HuH-7.5 (cell line): ENCODE data around the gene GRK2.
A peak's percentile ranks its signal among the peaks of the same experiment; 100 is the strongest.

Experiments used
- DNase-seq: peaks from one replicate; pipeline ENCODE4 v3.0.0; 2011; ENCODE audit warnings: low spot score

GRK2 gene

DNA sequence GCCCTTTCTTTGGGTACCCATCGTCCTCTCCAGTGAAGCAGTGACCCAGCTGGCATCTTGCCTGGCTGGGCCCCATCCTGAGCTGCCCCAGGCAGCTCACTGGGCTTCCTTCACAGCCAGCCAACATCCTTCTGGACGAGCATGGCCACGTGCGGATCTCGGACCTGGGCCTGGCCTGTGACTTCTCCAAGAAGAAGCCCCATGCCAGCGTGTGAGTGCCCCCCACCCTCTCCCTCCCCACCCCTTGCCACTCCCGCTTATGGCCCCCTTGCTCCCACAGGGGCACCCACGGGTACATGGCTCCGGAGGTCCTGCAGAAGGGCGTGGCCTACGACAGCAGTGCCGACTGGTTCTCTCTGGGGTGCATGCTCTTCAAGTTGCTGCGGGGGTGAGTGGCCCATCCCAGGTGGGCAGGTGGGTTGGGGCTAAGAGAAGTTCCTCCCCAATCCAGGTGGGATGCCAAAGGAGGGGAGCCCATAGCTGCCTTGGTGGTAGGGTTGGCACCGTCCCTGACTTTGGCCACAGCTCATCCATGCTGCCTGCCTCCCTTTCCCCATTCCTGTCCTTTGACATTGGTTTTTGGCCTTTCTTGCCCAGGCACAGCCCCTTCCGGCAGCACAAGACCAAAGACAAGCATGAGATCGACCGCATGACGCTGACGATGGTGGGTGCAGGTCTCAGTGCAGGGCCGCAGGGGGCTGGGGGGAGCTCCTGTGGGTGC is 16.0 kb downstream of the GRK2 start:
- no peak for DNase-seq

DNA sequence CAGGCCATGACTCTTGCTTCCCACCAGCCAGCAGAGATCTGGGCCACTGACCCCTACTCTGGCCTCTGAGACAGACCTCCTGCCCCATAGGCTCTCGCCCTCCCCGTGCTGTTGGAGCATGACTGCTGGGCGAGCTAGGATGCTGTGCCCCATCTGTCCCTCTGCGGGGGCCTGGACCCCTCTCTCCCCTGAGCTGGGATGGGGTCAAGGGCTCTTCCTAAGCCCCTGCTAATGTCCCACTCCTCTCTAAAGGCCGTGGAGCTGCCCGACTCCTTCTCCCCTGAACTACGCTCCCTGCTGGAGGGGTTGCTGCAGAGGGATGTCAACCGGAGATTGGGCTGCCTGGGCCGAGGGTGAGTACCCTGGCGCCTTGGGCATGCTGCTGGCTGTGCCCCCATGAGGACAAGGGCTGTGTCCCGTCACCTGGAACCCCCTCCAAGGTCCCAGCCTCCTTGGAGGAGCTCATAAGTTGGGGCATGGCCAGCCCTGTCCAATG is 16.7 kb downstream of the GRK2 start:
- DNase-seq = peak; percentile 75

DNA sequence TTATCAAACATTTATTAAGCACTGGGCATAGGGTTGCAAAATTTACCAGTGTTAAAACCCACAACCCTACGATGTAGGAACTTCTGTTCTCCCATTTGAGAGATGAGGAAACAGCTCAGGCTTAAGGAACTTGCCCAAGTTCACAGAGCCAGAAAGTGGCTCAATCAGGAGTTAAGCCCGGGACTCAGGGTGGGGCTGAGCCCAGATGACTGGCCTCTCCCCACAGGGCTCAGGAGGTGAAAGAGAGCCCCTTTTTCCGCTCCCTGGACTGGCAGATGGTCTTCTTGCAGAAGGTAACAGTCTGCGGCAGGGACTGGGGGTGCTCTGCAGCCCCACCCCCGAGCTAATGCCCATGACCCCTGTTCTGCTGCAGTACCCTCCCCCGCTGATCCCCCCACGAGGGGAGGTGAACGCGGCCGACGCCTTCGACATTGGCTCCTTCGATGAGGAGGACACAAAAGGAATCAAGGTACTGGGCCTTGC is 17.2 kb downstream of the GRK2 start:
- no peak for DNase-seq

DNA sequence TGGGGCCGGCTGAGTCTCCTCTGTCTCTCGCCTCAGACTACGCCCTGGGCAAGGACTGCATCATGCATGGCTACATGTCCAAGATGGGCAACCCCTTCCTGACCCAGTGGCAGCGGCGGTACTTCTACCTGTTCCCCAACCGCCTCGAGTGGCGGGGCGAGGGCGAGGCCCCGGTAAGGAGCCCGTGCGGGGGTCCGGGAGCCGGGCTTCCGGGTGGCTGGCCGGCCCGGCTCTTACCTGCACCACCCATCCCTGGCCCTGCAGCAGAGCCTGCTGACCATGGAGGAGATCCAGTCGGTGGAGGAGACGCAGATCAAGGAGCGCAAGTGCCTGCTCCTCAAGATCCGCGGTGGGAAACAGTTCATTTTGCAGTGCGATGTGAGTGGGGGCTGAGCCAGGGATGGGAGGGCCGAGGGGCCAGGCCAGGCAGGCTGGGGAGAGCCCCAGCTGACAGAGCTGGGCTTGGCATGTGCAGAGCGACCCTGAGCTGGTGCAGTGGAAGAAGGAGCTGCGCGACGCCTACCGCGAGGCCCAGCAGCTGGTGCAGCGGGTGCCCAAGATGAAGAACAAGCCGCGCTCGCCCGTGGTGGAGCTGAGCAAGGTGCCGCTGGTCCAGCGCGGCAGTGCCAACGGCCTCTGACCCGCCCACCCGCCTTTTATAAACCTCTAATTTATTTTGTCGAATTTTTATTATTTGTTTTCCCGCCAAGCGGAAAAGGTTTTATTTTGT is 18.7 kb downstream of the GRK2 start:
- DNase-seq = no peak

DNA sequence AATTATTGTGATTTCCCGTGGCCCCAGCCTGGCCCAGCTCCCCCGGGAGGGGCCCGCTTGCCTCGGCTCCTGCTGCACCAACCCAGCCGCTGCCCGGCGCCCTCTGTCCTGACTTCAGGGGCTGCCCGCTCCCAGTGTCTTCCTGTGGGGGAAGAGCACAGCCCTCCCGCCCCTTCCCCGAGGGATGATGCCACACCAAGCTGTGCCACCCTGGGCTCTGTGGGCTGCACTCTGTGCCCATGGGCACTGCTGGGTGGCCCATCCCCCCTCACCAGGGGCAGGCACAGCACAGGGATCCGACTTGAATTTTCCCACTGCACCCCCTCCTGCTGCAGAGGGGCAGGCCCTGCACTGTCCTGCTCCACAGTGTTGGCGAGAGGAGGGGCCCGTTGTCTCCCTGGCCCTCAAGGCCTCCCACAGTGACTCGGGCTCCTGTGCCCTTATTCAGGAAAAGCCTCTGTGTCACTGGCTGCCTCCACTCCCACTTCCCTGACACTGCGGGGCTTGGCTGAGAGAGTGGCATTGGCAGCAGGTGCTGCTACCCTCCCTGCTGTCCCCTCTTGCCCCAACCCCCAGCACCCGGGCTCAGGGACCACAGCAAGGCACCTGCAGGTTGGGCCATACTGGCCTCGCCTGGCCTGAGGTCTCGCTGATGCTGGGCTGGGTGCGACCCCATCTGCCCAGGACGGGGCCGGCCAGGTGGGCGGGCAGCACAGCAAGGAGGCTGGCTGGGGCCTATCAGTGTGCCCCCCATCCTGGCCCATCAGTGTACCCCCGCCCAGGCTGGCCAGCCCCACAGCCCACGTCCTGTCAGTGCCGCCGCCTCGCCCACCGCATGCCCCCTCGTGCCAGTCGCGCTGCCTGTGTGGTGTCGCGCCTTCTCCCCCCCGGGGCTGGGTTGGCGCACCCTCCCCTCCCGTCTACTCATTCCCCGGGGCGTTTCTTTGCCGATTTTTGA is 19.5 kb downstream of the GRK2 start:
- no peak for DNase-seq

DNA sequence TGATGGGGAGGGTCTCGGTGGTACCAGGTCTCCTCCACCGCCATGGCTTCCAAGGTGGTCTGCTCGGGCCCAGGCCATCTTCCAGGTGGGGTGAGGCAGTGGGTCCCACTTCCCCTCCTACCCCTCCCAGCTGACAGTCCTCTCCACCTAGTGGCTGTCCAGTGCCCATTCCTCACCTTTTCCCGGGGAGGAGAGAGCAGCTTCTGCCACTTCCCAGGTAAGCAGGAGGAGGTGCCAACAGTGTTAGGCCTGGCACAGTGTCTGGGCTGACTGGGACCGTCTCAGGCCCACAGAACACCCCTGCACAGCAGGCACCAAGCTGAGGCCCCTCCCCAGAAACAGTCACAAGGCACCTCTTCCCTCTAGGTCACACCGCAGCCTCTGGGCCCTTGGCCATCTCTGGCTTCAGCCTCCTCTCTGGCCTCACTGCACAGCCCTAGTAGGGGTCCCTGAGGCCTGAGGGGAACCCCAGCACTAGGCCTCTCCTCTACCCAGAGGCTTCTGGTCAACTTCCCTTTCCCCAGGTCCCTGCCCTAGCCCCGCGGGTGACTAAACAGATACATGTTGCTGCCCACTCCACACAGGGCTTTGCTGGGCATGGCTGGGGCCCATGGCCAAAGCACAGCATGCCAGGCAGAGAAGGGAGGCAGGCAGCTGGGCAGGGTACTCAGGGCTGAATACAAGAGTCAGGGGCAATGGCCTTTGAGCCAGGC is 20.5 kb downstream of the GRK2 start:
- DNase-seq = no peak

DNA sequence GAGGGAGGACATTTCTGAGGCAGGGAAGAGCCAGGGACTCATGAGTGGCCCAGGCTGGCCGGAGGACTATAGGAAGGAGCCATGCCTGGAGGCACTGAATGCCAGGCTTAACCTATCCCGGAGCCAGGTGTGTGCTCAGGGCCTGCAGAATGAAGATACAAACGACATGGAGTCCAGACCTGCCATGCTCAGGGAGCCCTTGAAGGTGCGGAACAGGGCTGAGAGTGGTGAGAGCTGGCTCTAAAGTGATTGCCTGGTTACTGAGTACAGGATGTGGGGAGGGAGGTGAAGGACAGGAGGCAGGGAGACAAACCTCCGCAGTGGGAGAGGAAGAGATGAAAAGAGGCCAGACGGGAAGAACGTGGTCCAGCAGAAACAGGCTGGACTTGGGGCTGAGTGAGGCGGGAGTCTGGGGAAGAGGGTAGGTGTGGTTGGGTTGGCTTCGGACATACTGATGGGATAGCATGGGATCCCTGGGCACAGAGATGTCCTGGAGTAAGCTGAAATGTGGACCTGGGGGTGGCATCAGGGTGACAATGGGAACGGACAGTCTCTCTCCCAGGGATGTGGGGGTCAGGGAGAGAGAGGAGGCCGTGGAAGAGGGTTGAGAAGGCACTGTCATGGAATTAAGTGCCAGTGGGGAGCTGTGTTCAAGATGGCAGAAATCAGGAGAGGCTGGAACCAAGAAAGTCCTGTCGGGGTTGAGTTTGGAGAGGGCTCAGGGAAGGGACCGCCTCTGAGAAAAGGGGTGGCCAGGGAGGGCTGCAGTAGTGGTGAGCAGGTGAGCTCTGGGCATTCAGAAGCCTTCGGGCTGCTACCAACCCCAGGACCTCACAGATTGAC is 21.3 kb downstream of the GRK2 start:
- DNase-seq = no peak

DNA sequence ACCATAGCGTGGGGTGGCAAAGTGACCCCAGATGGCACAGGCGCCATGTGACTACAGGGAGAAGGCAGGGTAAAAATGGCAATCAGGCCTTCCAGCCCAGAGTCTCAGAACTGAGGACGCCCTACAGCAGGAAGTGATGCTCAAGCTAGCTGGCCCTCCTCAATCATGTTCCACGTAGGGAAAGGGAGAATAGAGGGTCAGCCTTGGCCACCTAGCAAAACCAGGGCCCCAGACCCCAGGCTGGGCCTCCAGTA is 21.9 kb downstream of the GRK2 start:
- no peak for DNase-seq

DNA sequence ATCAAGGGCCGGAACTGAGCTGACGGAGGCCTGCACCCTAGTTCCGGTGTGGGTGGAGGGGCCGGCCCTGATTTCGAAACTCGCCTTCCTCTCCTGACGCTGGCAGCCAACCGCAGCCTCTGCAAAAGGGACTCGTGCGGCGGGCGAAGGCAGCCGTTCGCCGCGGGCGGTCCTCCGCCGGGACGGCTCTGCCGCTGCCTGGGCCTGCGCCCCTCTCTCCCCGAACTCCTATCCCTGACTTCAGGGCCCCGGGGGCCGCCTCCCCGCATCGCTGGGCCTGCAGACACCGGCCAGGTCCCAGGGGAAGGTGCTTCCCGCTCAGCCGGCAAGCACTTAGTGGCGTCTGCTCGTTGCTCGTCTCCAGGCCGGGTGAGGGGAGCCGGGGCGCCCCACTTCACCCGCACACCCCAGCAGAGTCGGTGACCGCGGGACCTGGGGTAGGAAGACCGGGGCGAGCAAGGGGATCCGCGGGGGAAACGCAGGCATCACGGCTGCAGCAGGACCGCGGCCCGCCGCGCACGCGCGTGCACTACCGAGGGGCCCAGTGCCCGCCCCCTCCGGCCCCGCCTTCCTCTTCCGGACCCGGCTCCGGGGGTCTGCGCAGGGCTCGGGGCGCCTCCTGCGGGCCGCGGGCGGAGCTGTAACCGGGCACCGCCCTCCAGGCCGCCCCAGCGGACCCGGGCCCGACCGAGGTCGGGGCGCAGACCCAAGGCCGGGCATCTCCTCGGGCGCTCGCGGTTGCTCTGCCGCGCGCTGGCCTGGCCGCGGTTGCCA is 22.4 kb downstream of the GRK2 start:
- peak; percentile 100 for DNase-seq

DNA sequence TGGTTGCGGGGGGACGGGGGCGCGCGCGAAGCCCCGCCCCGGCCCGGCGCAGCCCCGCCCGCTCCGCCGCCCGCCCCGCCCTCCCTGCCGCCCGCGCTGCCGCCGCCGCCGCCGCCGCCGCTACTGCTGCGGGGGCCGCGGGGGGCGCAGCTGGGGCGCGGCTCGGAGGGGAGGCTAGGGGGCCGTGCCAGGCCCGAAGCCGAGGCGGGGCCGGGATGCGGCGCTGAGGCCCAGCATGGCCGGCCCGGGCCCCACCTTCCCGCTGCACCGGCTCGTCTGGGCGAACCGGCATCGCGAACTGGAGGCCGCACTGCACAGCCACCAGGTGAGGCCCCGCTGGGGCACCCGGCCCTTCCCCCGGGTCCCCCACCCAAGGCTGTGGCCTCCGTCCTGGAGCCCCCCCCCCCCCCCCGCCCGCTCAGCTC is 23.0 kb downstream of the GRK2 start, which contains the start of gene ANKRD13D:
Gene ANKRD13D (plus strand): TSS at position 78 of the 425 bp plus-strand sequence. CDS start 158 bp downstream, at position 236.
- DNase-seq = no peak

DNA sequence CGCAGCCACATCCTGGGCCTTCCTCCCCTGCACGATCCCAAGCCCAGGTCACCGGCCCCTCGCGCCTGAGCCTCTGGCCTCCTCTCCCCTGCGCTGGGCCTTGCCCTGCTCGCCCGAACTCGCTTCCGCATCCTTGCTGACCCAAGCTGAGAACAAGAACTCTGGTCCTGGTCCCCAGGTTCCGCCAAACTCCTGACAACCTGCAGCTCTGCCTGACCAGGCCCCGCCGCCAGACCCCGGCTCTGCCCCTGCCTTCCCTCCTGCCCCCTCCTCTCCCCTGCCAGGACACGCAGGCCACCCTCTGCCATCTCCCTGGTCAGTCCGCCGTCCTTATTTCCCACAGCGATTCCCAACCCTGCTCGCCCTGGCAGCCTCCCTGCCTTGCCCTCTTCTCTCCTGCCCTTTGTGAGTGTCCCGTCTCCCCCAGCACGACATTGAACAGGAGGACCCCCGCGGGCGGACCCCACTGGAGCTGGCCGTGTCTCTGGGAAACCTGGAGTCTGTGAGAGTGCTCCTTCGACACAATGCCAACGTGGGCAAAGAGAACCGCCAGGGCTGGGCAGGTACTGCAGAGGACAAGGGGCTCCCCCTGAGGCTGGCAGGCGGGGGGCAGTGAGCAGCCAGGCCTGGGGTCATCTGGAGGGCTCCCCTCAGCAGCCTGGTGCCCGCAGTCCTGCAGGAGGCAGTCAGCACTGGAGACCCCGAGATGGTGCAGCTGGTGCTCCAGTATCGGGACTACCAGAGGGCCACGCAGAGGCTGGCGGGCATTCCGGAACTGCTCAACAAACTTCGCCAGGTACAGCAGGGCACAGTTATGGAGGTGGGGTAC is 23.6 kb downstream of the GRK2 start:
- no peak for DNase-seq

DNA sequence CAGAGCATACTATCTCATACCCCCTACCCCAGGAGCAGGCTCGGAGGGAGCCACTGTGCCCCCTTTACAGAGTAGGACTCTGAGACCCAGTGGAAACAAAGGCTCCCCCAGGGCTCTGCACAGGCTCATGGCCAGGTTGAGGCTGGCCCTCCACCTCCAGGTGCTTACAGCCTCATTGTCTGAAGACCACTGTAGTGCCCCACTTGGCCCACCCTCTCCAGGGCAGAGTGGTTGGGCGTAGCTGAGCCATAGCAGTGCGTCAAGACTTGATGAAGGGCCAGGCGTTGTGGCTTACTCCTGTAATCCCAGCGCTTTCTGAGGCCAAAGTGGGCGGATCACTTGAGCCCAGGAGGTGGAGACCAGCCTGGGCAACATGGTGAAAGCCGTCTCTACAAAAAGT is 24.5 kb downstream of the GRK2 start:
- no peak for DNase-seq

DNA sequence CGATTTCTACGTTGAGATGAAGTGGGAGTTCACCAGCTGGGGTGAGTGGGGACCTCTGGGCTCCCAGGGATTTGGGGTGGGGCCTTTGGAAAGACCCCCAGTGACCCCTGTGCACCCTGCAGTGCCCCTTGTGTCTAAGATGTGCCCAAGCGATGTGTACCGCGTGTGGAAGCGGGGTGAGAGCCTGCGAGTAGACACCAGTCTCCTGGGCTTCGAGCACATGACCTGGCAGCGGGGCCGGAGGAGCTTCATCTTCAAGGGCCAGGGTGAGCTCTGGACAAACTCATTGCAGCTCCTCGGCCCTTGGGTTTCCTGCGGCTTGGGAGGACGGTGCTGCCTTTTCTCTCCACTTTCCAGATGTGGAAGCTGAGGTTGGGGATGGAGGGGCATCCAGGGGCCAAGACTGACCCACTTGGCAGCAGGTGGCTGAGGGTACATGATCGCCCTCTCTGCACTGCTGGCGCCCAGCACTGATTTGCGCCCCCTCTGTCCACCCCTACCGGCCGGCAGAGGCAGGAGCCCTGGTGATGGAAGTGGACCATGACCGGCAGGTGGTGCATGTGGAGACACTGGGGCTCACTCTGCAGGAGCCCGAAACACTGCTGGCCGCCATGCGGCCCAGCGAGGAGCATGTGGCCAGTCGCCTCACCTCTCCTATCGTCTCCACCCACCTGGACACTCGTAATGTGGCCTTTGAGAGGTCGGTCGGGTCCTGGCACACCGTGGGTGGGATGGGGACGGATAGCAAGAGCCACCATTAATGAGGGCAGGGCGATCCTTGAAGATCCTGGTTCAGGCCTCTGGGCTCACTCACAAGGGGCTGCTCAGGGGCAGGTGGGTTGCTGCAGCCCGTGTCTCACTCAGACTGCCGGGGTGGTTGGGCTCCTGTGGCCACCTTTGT is 25.5 kb downstream of the GRK2 start:
- no peak for DNase-seq

DNA sequence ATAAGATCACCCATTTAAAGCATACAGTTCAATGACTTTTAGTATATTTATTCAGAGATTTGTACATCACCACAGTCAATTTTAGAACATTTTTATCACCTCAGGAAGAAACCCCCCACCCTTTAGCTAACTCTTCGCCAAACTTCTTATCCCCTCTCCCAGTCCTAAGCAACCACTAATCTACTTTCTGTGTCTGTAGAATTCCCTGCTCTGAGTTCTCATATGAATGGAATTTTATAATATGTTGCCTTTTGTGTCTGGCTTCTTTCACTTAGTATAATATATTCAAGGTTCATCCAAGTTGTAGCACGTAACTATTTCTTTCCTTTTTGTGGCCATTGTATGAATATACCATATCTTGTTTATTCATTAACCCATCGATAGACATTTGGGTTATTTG is 26.4 kb downstream of the GRK2 start:
- no peak for DNase-seq

DNA sequence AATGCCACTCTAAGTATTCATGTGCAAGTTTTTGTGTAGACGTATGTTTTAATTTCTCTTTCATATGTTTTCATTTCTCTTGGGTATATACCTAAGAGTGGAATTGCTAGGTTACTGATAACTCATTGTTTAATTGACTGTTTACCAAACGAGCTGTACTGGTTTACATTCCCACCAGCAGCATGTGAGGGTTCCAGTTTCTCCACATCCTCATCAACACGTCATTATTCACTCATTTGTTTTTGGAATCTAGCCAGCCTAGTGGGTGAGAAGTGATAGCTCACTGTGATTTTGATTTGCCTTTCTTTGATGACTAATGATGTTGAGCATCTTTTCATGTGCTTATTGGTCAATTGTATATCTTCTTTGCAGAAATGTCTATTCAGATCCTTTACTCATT is 26.8 kb downstream of the GRK2 start:
- no peak for DNase-seq

DNA sequence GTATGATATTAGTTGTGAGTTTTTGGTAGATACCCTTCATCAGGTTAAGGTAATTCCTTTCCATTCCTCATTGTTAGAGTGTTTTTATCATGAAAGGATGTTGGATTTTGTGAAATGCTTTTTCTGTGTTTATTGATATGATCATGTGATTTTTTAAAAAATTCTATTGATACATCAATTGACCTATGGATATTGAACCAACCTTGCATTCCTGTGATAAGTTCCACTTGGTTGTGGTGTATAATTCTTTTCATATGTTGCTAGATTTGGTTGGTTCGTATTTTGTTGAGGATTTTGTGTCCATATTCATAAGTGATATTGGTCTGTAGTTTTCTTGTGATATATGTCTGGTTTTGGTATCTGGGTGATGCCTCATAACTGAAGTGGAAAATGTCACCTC is 29.6 kb downstream of the GRK2 start:
- DNase-seq = no peak

DNA sequence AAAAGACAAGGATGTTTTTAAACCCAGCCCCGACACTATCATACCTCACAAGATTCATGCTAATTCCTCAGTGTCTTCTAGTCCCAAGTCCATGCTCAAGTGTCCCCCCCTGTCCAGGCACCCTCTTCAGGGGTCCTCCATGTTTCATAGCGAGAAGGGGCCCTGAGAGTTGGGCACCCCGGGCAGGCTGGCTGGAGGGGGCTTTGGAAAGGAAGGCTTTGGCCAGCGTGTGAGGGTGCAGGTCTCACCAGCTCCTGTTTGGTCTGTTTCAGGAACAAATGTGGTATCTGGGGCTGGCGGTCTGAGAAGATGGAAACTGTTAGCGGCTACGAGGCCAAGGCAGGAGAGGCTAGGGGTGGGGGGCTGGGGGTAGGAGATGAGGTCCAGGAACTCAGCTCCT is 32.5 kb downstream of the GRK2 start:
- no peak for DNase-seq
